Measurements from ENCODE around the gene TAS2R46.
"Not testable (repeated sequence)": the region's sequence is repeated elsewhere in the genome, so short reads cannot be mapped to it uniquely, and the experiment has no call there.

The TAS2R46 gene, protein sequence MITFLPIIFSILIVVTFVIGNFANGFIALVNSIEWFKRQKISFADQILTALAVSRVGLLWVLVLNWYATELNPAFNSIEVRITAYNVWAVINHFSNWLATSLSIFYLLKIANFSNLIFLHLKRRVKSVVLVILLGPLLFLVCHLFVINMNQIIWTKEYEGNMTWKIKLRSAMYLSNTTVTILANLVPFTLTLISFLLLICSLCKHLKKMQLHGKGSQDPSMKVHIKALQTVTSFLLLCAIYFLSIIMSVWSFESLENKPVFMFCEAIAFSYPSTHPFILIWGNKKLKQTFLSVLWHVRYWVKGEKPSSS

DNA sequence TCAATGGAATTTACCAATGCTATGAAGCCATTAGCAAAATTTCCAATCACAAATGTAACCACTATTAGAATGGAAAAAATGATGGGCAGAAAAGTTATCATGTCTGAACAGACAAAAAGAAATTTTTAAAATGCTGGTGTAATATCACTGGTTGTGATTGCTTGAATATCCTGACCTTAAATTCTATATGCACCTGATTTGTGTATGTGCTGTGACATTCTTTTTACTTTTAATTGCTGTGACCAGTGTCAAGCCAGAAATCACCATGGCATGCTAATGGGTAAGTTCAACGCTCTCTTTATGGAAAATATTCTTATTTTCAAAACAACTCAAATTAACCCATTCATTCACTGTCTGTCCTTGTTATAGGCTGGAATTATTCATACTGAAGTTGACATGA, at the start of gene TAS2R46:
TAS2R46 (minus strand) TSS at position 101 of the 400 bp plus-strand sequence; CDS start at position 101, 0 bp downstream.
- not testable (repeated sequence) for H3K9me3 Mint-ChIP-seq, H3K4me3 Mint-ChIP-seq, H3K27me3 Mint-ChIP-seq, H3K27ac Mint-ChIP-seq
- Mint-ChIP-seq H3K36me3 (peaks cover 15% of the 10 kb centered on the region), H3K4me1 (peaks cover 49% of the 10 kb centered on the region)

- Mint-ChIP-seq H3K4me1 (peaks cover 66% of the 10 kb centered on the region), H3K36me3 (peaks cover 71% of the 10 kb centered on the region), H3K9me3 (peaks cover 19% of the 10 kb centered on the region)
- not testable (repeated sequence) for H3K4me3 Mint-ChIP-seq, H3K27ac Mint-ChIP-seq, H3K27me3 Mint-ChIP-seq
These were observed 49.1 kb upstream of the TAS2R46 start for GRCh38 chr12:11111213-11111612.

GRCh38 chr12:11108862-11109261, 46.8 kb upstream of the TAS2R46 start:
- H3K4me3 Mint-ChIP-seq = no peak overlapping the region
- no peaks in the 10 kb centered on the region for H3K27me3 Mint-ChIP-seq
- peaks cover 66% of the 10 kb centered on the region for H3K36me3 Mint-ChIP-seq
- no peak overlapping the region for H3K27ac Mint-ChIP-seq
- peaks cover 52% of the 10 kb centered on the region for H3K4me1 Mint-ChIP-seq
- peaks cover 18% of the 10 kb centered on the region for H3K9me3 Mint-ChIP-seq

- peak overlapping the region; percentile 37 for H3K27ac Mint-ChIP-seq
- peaks cover 40% of the 10 kb centered on the region for H3K4me1 Mint-ChIP-seq
These were observed 45.6 kb upstream of the TAS2R46 start for GRCh38 chr12:11107719-11108118.

GRCh38 chr12:11106288-11106687, 44.2 kb upstream of the TAS2R46 start:
- H3K27ac Mint-ChIP-seq = no peak overlapping the region
- H3K4me3 Mint-ChIP-seq = no peak overlapping the region
- no peaks in the 10 kb centered on the region for H3K27me3 Mint-ChIP-seq
- H3K9me3 Mint-ChIP-seq = peaks cover 11% of the 10 kb centered on the region
- peaks cover 54% of the 10 kb centered on the region for H3K36me3 Mint-ChIP-seq
- peaks cover 41% of the 10 kb centered on the region for H3K4me1 Mint-ChIP-seq

More at GRCh38 chr12:11107719-11108118, 45.6 kb upstream of the TAS2R46 start:
- H3K4me3 Mint-ChIP-seq = peak overlapping the region; percentile 27
- no peaks in the 10 kb centered on the region for H3K27me3 Mint-ChIP-seq
- peaks cover 15% of the 10 kb centered on the region for H3K9me3 Mint-ChIP-seq
- H3K36me3 Mint-ChIP-seq = peaks cover 62% of the 10 kb centered on the region

GRCh38 chr12:11105546-11105945, 43.5 kb upstream of the TAS2R46 start:
- no peak overlapping the region for H3K4me3 Mint-ChIP-seq
- H3K4me1 Mint-ChIP-seq = peaks cover 33% of the 10 kb centered on the region
- peaks cover 51% of the 10 kb centered on the region for H3K36me3 Mint-ChIP-seq
- no peak overlapping the region for H3K27ac Mint-ChIP-seq
- no peaks in the 10 kb centered on the region for H3K27me3 Mint-ChIP-seq
- peaks cover 11% of the 10 kb centered on the region for H3K9me3 Mint-ChIP-seq

- H3K9me3 Mint-ChIP-seq, H3K4me3 Mint-ChIP-seq, H3K27ac Mint-ChIP-seq, H3K27me3 Mint-ChIP-seq: not testable (repeated sequence)
- Mint-ChIP-seq H3K36me3 (peaks cover 25% of the 10 kb centered on the region), H3K4me1 (peaks cover 17% of the 10 kb centered on the region)
These were observed 32.8 kb upstream of the TAS2R46 start for GRCh38 chr12:11094910-11095309.

DNA sequence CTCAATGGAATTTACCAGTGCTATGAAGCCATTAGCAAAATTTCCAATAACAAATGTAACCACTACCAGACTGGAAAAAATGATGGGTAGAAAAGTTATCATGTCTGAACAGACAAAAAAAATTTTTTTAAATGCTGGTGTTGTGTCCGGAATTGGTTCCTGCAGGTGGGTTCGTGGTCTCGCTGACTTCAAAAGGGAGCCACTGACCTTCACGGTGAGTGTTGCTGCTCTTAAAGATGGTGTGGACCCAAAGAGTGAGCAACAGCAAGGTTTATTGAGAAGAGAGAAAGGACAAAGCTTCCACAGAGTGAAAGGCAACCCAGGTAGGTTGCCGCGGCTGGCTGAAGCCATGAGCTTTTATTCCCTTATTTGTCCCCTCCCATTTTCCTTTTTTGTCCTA, 30.0 kb upstream of the TAS2R46 start, which contains the start of gene TAS2R43:
TAS2R43 (minus strand) TSS at position 186 of the 400 bp plus-strand sequence; CDS start at position 102, 84 bp downstream.
- no peak within 1 kb of the TSS for H3K27ac Mint-ChIP-seq
- no peaks in the 10 kb centered on the region for H3K27me3 Mint-ChIP-seq

DNA sequence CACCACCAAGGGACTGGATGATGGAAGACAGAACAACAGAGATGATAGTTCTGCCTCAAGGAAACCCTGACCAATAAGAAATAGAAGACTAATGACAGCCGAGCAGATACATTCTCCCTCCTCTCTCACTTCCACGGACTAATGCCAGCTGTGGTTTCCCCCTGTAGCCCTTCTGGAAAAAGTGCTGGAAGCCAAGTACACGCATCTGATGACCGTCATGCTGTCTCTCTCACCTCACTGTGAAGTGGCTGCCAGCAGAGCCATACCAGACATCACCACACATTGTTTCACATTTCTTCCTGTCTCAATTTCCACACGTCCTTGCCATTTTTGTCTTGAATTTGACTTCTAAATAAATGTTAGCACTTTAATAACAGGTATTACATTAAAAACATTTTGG, 27.2 kb upstream of the TAS2R46 start:
- Mint-ChIP-seq H3K27me3 (no peaks in the 10 kb centered on the region), H3K9me3 (no peaks in the 10 kb centered on the region), H3K36me3 (peaks cover 24% of the 10 kb centered on the region), H3K27ac (no peak overlapping the region), H3K4me3 (no peak overlapping the region), H3K4me1 (peaks cover 28% of the 10 kb centered on the region)

More for the DNA sequence above, 30.0 kb upstream of the TAS2R46 start, which contains the start of gene TAS2R43:
- Mint-ChIP-seq H3K4me1 (peaks cover 20% of the 10 kb centered on the region), H3K4me3 (no peak within 1 kb of the TSS), H3K36me3 (peaks cover 22% of the 10 kb centered on the region), H3K9me3 (no peaks in the 10 kb centered on the region)

- Mint-ChIP-seq H3K27me3 (no peaks in the 10 kb centered on the region), H3K36me3 (peaks cover 26% of the 10 kb centered on the region), H3K4me1 (peaks cover 24% of the 10 kb centered on the region), H3K27ac (peak overlapping the region; percentile 95), H3K4me3 (peak overlapping the region; percentile 13), H3K9me3 (peaks cover 1% of the 10 kb centered on the region)
These were observed 23.3 kb upstream of the TAS2R46 start for GRCh38 chr12:11085419-11085818.

DNA sequence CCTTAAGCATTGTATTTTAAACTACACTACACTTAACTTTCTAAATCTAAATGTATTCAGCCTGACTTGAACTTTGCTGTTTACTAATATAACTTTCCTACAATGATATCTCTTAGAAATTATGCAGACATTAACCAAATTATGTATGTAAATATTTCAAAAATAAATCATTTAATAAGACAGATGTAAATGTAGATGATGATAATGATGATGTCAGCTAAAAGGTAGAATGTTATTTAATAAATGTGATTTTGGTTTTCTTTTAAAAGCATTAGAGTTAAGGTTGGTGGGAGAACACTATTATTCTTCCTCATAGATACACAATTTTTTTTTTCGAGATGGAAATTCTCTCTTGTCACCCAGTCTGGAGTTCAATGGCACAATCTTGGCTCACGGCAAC, 19.9 kb upstream of the TAS2R46 start:
- H3K9me3 Mint-ChIP-seq = peaks cover 4% of the 10 kb centered on the region
- no peaks in the 10 kb centered on the region for H3K27me3 Mint-ChIP-seq
- H3K4me3 Mint-ChIP-seq = no peak overlapping the region
- peaks cover 50% of the 10 kb centered on the region for H3K4me1 Mint-ChIP-seq
- H3K36me3 Mint-ChIP-seq = peaks cover 25% of the 10 kb centered on the region
- no peak overlapping the region for H3K27ac Mint-ChIP-seq

- Mint-ChIP-seq H3K36me3 (peaks cover 19% of the 10 kb centered on the region), H3K4me3 (no peak overlapping the region), H3K27me3 (no peaks in the 10 kb centered on the region), H3K9me3 (peaks cover 4% of the 10 kb centered on the region), H3K27ac (peak overlapping the region; percentile 70), H3K4me1 (peaks cover 51% of the 10 kb centered on the region)
These were observed 16.2 kb upstream of the TAS2R46 start for GRCh38 chr12:11078246-11078645.

DNA sequence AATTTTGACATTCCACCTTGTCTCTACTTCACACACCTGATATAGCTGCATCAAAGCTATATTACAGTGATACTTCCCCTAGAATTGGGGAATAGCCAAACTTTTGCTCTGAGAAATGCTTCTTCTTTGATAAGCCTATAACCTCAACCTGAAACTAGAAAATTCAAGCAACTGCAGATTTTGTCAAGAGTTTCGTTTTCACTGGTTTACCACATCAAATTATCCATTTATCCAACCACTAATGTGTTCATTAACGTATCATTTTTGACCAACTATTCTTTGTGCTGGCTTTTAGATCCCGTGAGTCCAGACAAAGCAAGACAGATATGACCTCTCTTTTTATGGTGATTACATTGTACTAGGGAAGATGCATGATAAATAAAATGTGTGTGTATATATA, 13.5 kb upstream of the TAS2R46 start:
- H3K27me3 Mint-ChIP-seq = no peaks in the 10 kb centered on the region
- H3K27ac Mint-ChIP-seq = no peak overlapping the region
- peaks cover 51% of the 10 kb centered on the region for H3K4me1 Mint-ChIP-seq
- H3K4me3 Mint-ChIP-seq = no peak overlapping the region
- H3K9me3 Mint-ChIP-seq = peaks cover 4% of the 10 kb centered on the region
- peaks cover 22% of the 10 kb centered on the region for H3K36me3 Mint-ChIP-seq

DNA sequence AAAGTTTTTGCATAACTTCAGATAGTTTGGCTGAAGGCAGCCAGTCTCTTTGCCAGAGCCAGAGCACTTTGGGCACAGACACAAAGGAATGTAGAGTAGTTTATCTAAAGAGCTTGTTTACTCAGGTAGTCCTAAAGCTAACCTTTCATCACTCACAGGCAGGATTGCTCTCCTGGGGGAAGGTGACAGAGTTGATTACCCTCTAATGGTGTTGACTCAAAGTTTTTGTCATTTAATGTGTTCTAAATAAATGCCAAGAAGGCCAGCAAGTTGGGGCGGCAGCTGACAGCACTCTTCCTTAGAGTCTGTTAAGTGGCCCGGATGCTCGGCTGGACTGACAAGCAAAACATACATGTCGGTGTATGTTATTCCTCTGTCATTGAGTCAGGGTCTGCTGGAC, 9.3 kb upstream of the TAS2R46 start:
- H3K36me3 Mint-ChIP-seq = peaks cover 25% of the 10 kb centered on the region
- H3K4me3 Mint-ChIP-seq = no peak overlapping the region
- no peaks in the 10 kb centered on the region for H3K27me3 Mint-ChIP-seq
- peaks cover 25% of the 10 kb centered on the region for H3K4me1 Mint-ChIP-seq
- H3K27ac Mint-ChIP-seq = no peak overlapping the region
- H3K9me3 Mint-ChIP-seq = no peaks in the 10 kb centered on the region

DNA sequence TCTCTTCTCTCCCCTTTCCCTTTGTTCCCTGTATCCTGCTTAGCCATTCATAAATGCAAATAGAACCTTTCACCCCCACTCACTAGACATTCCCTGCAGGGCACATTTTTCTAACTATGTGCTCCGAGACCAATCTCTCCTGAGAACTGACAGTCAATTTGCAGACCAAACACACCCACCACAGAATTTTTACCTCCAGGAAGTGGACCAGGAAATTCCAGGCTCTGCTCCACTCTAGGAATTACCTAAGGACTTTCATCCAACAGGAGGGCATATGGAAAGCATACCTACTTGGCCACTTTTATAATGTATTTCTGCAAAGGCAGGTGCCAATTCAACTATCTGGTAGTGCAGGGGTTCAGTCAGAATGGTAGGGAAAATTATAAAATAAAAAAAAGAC, 8.9 kb upstream of the TAS2R46 start:
- H3K27ac Mint-ChIP-seq = no peak overlapping the region
- peaks cover 27% of the 10 kb centered on the region for H3K36me3 Mint-ChIP-seq
- H3K4me1 Mint-ChIP-seq = peaks cover 26% of the 10 kb centered on the region
- H3K9me3 Mint-ChIP-seq = no peaks in the 10 kb centered on the region
- no peaks in the 10 kb centered on the region for H3K27me3 Mint-ChIP-seq
- no peak overlapping the region for H3K4me3 Mint-ChIP-seq

- peaks cover 33% of the 10 kb centered on the region for H3K36me3 Mint-ChIP-seq
- H3K4me1 Mint-ChIP-seq = peaks cover 28% of the 10 kb centered on the region
- no peak overlapping the region for H3K27ac Mint-ChIP-seq
- H3K9me3 Mint-ChIP-seq = no peaks in the 10 kb centered on the region
- H3K27me3 Mint-ChIP-seq = no peaks in the 10 kb centered on the region
- H3K4me3 Mint-ChIP-seq = no peak overlapping the region
These were observed 7.8 kb upstream of the TAS2R46 start for GRCh38 chr12:11069854-11070365.

Data from activated naive CD4-positive, alpha-beta T cell treated with anti-CD3 and anti-CD28 coated beads, Interleukin-2, amount 50 U/mL, for 24 hours (primary cell).